Prostate gland (tissue), 2 donors: Measurements from ENCODE around the gene VAV3. TPM values are rescaled to one million over a fixed set of nuclear protein-coding genes. Genes with fewer than 3 reads are reported as not detected.

Source experiments
- DNase-seq: peaks from one replicate; pipeline ENCODE4 v3.0.0-alpha.2; 2019; ENCODE audit warnings: low spot score
- H3K27ac ChIP-seq, 2 donors: fragments of 200-600 bp; sonication (generic); 2 replicates each; pipeline ENCODE4 v1.5.1; 2017 to 2019
- H3K27me3 ChIP-seq: fragments of 200-600 bp; sonication (generic); replicated peaks from 2 replicates; pipeline ENCODE4 v1.5.1; 2019; ENCODE audit not compliant: insufficient read depth
- H3K36me3 ChIP-seq, 2 donors: fragments of 200-600 bp; sonication (generic); 1 replicate in 1 of 2; 2 replicates in 1 of 2; pipeline versions ENCODE4 v1.5.1 to v1.8.1; 2017 to 2019
- H3K4me1 ChIP-seq: fragments of 200-600 bp; sonication (generic); replicated peaks from 2 replicates; pipeline ENCODE4 v1.5.1; 2019
- H3K4me3 ChIP-seq, 2 donors: fragments of 200-600 bp; sonication (generic); 2 replicates each; pipeline ENCODE4 v1.5.1; 2017 to 2019
- H3K9me3 ChIP-seq: fragments of 200-600 bp; sonication (generic); 2 replicates; pipeline ENCODE4 v1.5.1; 2017
- POLR2A ChIP-seq: fragments of 450-650 bp; IDR thresholded peaks from one replicate; pipeline ENCODE4 v1.6.1; 2016; ENCODE audit warnings: antibody characterized with exemption, mild to moderate bottlenecking
- POLR2AphosphoS5 ChIP-seq: sonication (generic); formaldehyde crosslinking; IDR thresholded peaks from one replicate; pipeline ENCODE4 v1.6.1; 2017; ENCODE audit warnings: antibody characterized with exemption
- WGBS: methylation state at CpG from one replicate; pipeline ENCODE4 v1.1.5; 2018; 5-methylcytosine and 5-hydroxymethylcytosine counted together
- intact Hi-C: fragments of 100-400 bp; cut with DNase I; formaldehyde crosslinking; loops from one replicate; pipeline ENCODE4 v1.14.2; 2022
- total RNA-seq, 2 donors: library from RNA; depleted of rRNA; stranded (reverse); fragments of >200 nt; gene quantifications; one replicate each; pipeline ENCODE4 v1.1.0, GENCODE V29; 2016
- TF ChIP-seq, protein P1 (sequence below), 4 experiments: fragments of 200-600 bp in 2 of 4; fragments of 450-650 bp in 2 of 4; sonication (generic) in 2 of 4; IDR thresholded peaks; 1 replicate in 3 of 4; 2 replicates in 1 of 4; pipeline ENCODE4 v1.5.1; 2016 to 2019; ENCODE audit warnings: antibody characterized with exemption in 4 of 4, mild to moderate bottlenecking in 2 of 4, moderate library complexity in 2 of 4

VAV3 gene
- total RNA-seq, 2 donors from 2014 or later = 14.5 TPM

DNA sequence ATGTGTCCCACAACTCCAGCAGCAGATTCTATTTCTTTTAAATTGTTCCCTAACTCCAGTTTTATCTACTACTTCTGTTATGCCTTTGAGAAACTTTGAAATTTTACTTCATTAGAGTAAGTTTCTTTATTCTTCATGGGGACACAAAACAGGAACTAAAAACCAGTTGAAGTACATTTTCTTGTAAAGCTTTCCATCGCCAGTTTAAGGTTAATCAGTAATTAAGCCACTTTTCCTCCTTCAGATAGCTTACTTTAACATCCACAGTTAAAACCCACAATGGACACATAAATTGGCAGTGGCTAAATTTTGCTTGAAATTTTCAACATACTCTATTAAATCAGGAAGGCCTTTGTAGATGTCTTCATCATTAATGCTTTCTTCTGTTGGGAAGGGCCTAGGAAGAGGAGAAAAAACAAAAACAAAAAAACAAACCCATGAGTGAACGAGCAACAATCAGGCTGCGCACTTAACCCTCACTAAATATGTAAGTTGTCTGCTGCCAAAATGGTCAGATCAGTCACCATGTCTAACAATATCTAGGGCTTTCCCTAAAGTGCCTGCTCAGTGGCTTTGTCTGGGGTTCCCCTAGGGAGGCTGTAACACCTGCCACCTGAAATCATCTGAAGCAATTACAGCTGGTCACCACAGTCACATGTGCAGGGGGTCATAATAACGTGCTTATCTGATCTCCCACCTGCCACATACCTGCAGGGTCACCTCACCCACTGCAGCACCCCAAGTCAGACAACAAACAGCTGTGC lies 187.9 kb downstream of the VAV3 start:
- DNase-seq = no peak
- no peaks in the 10 kb centered on the region for H3K4me1 ChIP-seq
- no peak overlapping the region for H3K27ac ChIP-seq
- H3K4me3 ChIP-seq = no peak overlapping the region
- TF ChIP-seq, protein P1, sequence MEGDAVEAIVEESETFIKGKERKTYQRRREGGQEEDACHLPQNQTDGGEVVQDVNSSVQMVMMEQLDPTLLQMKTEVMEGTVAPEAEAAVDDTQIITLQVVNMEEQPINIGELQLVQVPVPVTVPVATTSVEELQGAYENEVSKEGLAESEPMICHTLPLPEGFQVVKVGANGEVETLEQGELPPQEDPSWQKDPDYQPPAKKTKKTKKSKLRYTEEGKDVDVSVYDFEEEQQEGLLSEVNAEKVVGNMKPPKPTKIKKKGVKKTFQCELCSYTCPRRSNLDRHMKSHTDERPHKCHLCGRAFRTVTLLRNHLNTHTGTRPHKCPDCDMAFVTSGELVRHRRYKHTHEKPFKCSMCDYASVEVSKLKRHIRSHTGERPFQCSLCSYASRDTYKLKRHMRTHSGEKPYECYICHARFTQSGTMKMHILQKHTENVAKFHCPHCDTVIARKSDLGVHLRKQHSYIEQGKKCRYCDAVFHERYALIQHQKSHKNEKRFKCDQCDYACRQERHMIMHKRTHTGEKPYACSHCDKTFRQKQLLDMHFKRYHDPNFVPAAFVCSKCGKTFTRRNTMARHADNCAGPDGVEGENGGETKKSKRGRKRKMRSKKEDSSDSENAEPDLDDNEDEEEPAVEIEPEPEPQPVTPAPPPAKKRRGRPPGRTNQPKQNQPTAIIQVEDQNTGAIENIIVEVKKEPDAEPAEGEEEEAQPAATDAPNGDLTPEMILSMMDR (IDR thresholded peaks at IDR 0.05) = no peak
- TF ChIP-seq POLR2A (no peak), POLR2AphosphoS5 (no peak)
- intact Hi-C loops = no loop called here
- H3K36me3 ChIP-seq = no peaks in the 10 kb centered on the region
- whole genome bisulfite sequencing = 76% methylated on average over 4 of the region's 4 CpGs
- no peaks in the 10 kb centered on the region for H3K27me3 ChIP-seq
- H3K9me3 ChIP-seq = no peaks in the 10 kb centered on the region

DNA sequence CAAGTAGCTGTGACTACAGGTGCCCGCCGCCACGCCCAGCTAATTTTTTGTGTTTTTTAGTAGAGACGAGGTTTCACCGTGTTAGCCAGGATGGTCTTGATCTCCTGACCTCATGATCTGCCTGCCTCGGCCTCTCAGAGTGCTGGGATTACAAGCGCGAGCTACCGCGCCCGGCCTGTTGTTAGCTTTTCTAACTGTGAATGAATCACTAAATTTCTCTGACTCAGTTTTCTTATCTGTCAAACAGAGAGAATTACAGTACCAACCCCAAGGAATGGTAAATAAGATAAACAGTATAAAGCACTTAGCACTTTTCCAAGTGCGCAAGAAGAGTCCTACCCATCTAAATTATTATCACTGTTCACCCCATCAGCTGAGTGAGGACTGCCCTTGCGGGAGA lies 193.6 kb downstream of the VAV3 start:
- no peaks in the 10 kb centered on the region for H3K4me1 ChIP-seq
- intact Hi-C loops = no loop called here

DNA sequence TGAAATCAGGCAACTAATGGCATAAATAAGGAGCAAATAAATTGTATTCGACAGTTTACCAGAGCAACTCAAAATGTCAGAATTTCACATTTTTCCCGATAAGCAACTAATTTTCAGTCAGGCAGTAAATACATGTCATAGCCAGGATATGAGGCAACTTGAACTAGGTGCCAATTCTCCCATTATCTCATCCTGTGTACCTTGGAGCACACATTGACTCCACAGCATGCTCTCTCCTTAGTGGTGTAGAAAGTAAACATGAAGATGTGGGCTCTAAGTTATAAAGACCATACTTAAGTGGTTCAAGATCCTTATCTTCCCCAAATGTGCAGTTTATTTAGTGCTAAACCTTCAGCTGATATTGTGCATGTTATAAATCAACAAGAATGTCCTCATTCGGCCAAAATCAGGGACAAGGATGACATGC lies 197.8 kb downstream of the VAV3 start:
- no peak for TF ChIP-seq POLR2AphosphoS5
- TF ChIP-seq, protein P1 (IDR thresholded peaks at IDR 0.05) = no peak
- TF ChIP-seq POLR2A = no peak
- Histone ChIP-seq H3K36me3 (no peaks in the 10 kb centered on the region), H3K9me3 (no peaks in the 10 kb centered on the region), H3K27me3 (no peaks in the 10 kb centered on the region), H3K27ac (no peak overlapping the region), H3K4me1 (no peaks in the 10 kb centered on the region), H3K4me3 (no peak overlapping the region)
- WGBS = 35% methylated on average over 3 of the region's 3 CpGs
- intact Hi-C loops = no loop called here
- no peak for DNase-seq

More for the DNA sequence above, 193.6 kb downstream of the VAV3 start:
- Histone ChIP-seq H3K27me3 (no peaks in the 10 kb centered on the region), H3K9me3 (no peaks in the 10 kb centered on the region), H3K4me3 (no peak overlapping the region), H3K36me3 (no peaks in the 10 kb centered on the region), H3K27ac (no peak overlapping the region)
- TF ChIP-seq POLR2AphosphoS5 = no peak
- TF ChIP-seq, protein P1 (IDR thresholded peaks at IDR 0.05) = no peak
- WGBS = 97% methylated on average over 13 of the region's 13 CpGs
- DNase-seq = no peak

DNA sequence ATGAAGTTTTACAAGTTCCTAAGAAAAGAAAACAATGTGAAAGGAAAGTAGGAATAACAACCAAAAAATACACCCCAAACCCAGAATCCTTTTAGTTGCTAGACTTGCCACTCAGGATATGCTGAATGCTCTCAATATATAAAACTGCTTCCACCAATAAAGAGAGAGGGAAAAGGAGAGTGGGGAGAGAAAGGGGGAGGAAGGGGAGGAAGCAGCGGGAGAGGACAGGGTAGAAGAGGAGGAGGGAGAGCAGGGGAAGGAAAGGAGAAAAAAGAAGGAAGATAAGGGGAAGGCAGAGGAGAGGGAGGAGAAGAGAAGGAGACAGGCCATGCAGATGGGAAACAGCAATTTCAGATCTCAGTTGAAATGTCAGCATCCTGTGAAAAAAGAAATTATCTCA lies 198.4 kb downstream of the VAV3 start:
- Histone ChIP-seq H3K27me3 (no peaks in the 10 kb centered on the region), H3K27ac (no peak overlapping the region), H3K9me3 (no peaks in the 10 kb centered on the region), H3K36me3 (no peaks in the 10 kb centered on the region), H3K4me3 (no peak overlapping the region), H3K4me1 (no peaks in the 10 kb centered on the region)
- intact Hi-C loops = no loop called here
- 13% methylated on average over 1 of the region's 1 CpG for WGBS
- TF ChIP-seq POLR2AphosphoS5 = no peak
- TF ChIP-seq, protein P1 (IDR thresholded peaks at IDR 0.05) = no peak
- TF ChIP-seq POLR2A = no peak
- DNase-seq = no peak

- 88% methylated on average over 6 of the region's 6 CpGs for WGBS
- Histone ChIP-seq H3K4me1 (no peaks in the 10 kb centered on the region), H3K4me3 (no peak overlapping the region), H3K27me3 (no peaks in the 10 kb centered on the region), H3K9me3 (no peaks in the 10 kb centered on the region), H3K27ac (no peak overlapping the region), H3K36me3 (no peaks in the 10 kb centered on the region)
- no peak for DNase-seq
- TF ChIP-seq POLR2A = no peak
- TF ChIP-seq, protein P1 (IDR thresholded peaks at IDR 0.05) = no peak
- TF ChIP-seq POLR2AphosphoS5 = no peak
- intact Hi-C loops = no loop called here
Observed at GRCh38 chr1:107762751-107763390, 202.1 kb downstream of the VAV3 start.
